Stimulated activated CD4-positive, alpha-beta T cell treated with anti-CD3 and anti-CD28 coated beads, TNF-alpha, amount 100 ng/mL, for 24 hours (primary cell): ENCODE data around the gene COL23A1.
"Not testable (repeated sequence)": the region's sequence is repeated elsewhere in the genome, so short reads cannot be mapped to it uniquely, and the experiment has no call there.

Source experiments
- DNase-seq, 3 experiments: peaks; one replicate each; pipeline ENCODE4 v3.0.0-alpha.2; 2020; ENCODE audit warnings: low read depth in 3 of 3

COL23A1 gene

DNA sequence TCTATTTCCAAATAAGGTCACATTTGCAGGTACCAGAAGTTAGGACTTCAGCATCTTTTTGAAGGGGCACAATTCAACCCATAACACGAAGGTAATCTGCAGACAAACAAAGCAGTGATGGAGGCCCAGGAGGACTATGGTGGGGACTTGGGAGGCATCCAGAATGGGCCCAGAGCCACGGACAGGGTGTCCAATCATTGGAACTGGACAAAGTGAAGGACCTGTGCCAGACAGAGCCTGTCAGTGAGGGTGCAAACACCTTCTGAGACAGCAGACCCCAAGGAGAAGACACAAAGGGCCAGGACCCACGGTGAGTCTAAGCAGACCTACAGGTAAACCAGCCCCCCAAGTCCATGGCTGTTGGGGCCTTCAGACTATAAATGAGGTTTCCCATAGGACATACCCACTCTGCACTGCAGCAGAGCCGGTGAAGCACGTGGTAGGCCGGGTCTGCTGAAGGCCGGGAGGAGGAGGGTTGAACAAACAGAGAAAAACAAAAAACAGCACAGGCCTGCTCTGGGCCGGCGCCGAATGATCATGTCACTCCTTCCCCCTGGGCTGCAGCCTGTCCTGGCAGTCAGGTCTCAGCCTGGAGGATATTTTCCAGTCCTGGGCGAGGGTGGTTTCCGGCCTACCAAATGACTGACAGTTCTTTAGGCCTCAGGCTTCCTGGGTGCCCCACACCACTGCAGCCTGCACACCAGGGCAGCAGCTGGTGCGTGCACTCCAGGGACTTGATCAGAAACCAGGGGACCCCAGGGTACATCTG, 84.4 kb downstream of the COL23A1 start:
- no peak for DNase-seq

DNA sequence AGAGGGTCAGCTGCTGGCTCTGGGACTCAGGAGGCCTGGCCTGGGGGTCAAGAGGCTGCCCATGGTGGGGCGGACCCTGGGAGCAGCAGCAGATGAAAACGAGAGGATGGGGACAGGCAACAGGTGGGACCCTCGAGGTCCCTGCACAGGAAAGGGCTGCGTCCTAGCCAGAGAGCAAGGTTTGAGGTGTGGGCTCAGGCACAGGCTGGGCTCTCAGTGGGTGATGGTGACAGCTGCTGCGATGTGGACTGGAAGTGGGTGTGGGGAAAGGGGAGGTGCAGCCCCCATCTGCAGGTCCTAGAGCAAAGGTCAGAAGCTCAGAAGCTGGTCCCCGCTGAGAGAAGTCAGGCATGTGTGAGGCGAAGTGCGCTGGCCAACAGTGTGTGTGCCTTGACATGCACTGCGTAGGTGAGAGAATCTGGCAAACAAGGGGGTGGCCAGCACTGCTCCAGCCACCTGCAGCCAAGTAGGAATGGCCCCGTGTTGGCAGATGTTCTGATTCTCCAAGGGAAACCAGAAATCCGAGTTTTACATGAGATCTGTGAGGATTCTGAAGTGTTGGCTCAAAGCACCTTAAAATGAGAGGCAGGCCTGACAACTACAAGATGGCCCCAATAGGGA, 85.7 kb downstream of the COL23A1 start:
- no peak for DNase-seq

GRCh38 chr5:178502401-178503100, 87.6 kb downstream of the COL23A1 start:
- DNase-seq = no peak

DNA sequence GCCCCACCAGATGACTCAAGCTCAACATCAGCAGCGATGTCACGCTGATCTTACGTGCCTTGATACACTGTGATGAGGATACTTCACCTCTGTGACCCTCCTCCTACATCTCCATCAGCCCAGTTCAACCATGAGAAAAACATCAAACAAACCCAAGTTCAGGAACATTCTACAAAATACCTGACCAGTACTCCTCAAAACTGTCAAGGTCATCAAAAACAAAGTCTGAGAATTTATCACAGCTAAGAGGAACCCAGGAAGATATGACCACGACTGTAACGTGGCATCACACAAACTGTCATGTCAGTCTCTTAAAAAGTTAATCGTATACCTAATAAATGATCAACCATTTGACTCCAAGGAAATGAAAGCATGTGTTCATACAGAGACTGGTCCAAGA, 90.8 kb downstream of the COL23A1 start:
- no peak for DNase-seq

GRCh38 chr5:178496642-178497041, 93.6 kb downstream of the COL23A1 start:
- DNase-seq = no peak

DNA sequence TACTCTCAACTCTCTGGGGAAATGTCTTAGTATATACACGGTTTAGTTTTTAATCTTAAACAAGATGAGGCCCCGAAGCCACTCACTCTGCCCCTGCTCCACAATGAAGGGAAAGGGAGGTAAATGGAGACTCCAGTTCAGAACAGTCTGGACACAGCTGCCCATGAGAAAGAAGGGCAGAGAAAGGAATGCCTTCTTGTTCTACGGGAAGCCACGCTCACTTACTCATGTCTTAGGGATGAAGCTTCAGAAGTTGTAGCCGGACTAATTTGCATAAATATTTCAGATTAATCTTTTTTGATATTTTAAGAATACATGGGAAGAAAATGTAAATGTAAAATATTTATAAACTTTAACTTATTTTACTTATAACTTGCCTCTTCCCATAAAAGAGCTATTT, 94.0 kb downstream of the COL23A1 start:
- DNase-seq = no peak

DNA sequence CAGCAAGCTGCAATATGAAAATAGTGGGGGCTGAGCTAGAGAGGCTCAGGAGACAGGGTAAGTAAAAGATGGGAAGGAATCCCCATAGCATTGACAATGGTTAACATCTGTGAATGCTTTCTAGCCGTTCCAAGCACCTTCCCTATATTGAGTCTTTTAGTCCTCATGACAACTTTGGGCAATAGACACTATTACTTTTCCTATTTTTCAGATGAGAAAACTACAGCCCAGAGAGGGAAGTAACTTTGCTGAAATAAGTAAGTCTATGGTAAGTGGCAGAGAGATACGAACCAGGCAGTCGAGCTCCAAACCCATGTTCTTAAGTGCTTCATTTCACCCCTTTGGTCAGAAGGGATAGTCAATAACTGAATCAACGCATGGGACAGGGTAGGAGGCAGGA, 94.5 kb downstream of the COL23A1 start:
- DNase-seq = no peak

GRCh38 chr5:178492278-178492677, 97.9 kb downstream of the COL23A1 start:
- no peak for DNase-seq

GRCh38 chr5:178490935-178491652, 99.1 kb downstream of the COL23A1 start:
- no peak for DNase-seq

- no peak for DNase-seq
Observed at GRCh38 chr5:178489271-178489976, 100.8 kb downstream of the COL23A1 start.

DNA sequence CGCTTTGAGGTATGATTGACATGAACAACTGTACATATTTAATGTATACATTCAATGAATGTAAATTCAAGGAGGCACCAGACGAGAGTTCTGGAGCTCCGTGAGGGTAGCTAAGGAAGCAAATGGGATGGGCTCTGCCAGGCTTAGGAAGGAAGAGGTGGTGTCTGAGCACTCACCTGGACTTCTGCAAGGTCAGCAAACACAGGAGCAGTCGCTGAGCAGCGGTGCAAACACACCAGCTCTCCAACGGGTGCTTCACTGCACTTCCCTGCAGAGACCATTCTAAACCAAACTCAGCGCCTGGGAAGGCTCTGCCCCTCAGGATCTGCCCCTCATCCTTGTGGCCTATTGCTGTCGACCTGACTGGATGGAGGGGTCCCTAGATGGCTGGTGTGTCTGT, 101.5 kb downstream of the COL23A1 start:
- no peak for DNase-seq

- no peak for DNase-seq
Observed at GRCh38 chr5:178487911-178488600, 102.1 kb downstream of the COL23A1 start.

DNA sequence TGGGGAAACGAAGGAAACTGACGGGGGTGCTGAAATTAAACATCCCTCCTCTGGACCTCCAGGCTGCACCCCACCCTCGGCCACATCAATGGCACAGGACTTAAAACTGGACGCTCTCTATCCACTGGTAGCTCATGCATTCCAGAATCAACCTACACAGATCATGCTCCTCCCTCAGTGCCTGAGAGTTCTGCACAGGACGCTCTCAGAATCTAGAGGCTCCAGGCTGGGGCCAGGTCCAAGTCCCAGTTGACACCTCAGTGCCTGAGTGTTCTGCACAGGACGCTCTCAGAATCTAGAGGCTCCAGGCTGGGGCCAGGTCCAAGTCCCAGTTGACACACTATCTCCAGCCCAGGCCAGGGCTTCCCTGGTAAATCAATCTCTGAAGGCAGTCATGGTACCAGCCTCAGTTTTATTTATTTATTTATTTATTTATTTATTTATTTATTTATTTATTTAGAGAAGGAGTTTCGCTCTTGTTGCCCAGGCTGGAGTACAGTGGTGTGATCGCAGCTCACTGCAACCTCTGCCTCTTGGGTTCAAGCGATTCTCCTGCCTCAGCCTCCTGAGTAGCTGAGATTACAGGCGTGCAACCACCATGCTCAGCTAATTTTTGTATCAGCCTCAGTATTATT, 103.2 kb downstream of the COL23A1 start:
- DNase-seq = not testable (repeated sequence)

DNA sequence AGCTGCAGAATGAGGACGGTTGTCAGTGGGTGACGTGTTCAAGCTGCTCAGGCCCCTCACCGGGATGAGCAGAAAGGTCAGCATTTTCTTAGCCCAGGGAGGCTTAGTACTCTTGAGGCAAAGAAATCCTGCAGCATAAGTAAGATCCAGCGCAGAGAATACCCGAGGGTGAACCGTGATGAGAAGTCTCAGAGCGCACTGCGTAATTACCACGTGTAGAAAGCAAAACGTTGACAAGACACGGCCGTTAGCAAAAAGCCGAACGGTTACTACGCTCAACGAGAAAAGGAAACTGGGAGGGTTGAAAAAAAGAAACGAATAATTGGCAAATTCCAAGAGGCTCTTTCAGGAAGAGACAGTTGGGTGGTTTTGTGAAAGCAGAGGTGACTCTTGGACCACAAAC, 104.0 kb downstream of the COL23A1 start:
- no peak for DNase-seq

- peak in 2 of 3 experiments; percentile 10 to 38 for DNase-seq
Observed at GRCh38 chr5:178483620-178484019, 106.6 kb downstream of the COL23A1 start.

GRCh38 chr5:178479261-178479660, 110.9 kb downstream of the COL23A1 start:
- no peak for DNase-seq

DNA sequence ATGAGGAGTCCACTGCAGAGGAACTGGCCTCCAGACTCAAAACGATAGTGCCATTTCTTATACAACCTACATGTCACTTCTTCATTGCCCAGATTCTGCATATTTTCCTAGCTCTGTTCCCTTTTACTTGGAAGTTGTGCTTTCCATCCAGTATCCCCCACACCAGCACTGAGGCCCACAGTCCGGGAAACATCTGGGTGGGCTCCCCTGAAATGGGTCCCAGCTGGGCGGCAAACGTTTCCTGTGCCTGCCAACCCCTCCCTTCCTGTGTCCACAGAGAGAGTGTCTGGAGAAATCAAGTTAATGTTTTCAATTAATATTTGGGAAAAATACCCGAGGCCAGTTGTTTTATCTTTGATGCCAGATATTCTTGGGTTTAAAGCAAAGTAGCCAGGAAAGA, 111.8 kb downstream of the COL23A1 start:
- no peak for DNase-seq

- no peak for DNase-seq
Observed at GRCh38 chr5:178477802-178478201, 112.4 kb downstream of the COL23A1 start.

DNA sequence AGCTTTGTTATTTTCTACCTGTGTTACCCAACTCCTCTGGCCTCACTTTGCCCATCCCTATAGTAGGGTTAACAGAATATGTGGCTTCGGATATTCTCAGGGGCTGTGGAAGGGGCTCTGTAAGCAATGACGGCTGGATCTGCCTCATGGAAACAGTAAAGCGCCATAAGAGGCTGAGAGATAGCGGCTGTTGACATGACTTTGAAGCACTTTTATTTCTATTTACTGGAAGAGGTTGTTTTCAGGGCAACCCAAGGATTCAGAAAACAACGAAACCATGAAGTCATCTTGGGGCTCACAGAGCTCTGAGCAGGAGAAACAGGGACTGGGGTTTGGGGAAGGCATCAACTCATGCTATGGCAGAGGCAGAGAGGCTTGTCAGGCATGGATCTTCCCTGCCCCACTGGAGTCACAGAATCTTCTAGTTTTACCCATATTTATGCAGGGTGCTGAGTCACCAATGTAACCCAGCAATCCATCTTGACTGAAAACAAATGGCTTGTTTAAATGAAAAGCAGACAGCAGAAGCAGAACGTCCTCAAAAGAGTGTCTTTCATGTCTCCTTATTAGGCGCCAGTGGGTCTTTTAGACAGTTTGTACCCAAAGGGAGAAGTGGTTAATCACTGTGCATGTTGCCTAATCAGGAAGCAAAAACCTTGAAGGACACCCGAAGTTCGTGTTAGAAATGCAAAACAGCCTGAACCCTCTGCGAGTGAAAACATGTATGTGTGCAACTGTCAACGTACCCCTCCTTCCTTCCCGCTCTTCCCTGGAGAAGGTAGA, 113.0 kb downstream of the COL23A1 start:
- no peak for DNase-seq

DNA sequence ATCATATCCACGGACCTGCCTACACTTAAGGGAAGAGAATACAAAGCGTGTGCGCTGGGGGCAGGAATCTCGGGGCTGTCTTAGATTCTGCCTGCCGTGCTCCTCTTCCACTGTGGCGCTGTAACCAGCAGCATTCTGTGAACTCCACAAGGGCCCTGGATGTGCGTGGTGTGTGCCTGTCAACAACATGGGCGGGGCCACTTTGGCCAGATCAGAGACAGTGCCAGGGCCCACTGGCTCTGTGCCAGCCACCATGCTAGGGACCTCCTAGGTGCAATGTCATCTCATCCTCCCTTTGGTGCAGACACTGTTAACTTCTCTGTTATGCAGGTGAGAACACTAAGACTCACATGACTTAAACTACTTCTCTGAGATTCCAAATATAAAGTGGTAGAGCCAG, 113.7 kb downstream of the COL23A1 start:
- DNase-seq = no peak
